Nephron progenitor cell (in vitro differentiated cells): ENCODE data around the gene LTO1.

ENCODE experiments used
- DNase-seq: peaks from one replicate; pipeline ENCODE4 v3.0.0; 2021
- H3K27ac Mint-ChIP-seq: 2 replicates; pipeline ENCODE4 v1.8.0; 2021; ENCODE audit warnings: mild to moderate bottlenecking, moderate library complexity, mixed read lengths
- H3K27me3 Mint-ChIP-seq: 2 replicates; pipeline ENCODE4 v1.8.0; 2021; ENCODE audit warnings: mild to moderate bottlenecking, low read depth, mixed read lengths; ENCODE audit not compliant: poor library complexity
- H3K36me3 Mint-ChIP-seq: 2 replicates; pipeline ENCODE4 v1.8.0; 2021; ENCODE audit warnings: low read depth, mixed read lengths
- H3K4me1 Mint-ChIP-seq: 2 replicates; pipeline ENCODE4 v1.8.0; 2021; ENCODE audit warnings: mixed read lengths
- H3K4me3 Mint-ChIP-seq: 2 replicates; pipeline ENCODE4 v1.8.0; 2021; ENCODE audit warnings: mild to moderate bottlenecking, moderate library complexity, mixed read lengths
- H3K9me3 Mint-ChIP-seq: 2 replicates; pipeline ENCODE4 v1.8.0; 2021; ENCODE audit warnings: mild to moderate bottlenecking, moderate library complexity, mixed read lengths
- TF ChIP-seq, protein P1 (sequence below): fragments of 200-600 bp; sonication (generic); IDR thresholded peaks from 2 replicates; pipeline ENCODE4 v1.5.0; 2021; ENCODE audit warnings: antibody characterized with exemption

Gene LTO1

DNA sequence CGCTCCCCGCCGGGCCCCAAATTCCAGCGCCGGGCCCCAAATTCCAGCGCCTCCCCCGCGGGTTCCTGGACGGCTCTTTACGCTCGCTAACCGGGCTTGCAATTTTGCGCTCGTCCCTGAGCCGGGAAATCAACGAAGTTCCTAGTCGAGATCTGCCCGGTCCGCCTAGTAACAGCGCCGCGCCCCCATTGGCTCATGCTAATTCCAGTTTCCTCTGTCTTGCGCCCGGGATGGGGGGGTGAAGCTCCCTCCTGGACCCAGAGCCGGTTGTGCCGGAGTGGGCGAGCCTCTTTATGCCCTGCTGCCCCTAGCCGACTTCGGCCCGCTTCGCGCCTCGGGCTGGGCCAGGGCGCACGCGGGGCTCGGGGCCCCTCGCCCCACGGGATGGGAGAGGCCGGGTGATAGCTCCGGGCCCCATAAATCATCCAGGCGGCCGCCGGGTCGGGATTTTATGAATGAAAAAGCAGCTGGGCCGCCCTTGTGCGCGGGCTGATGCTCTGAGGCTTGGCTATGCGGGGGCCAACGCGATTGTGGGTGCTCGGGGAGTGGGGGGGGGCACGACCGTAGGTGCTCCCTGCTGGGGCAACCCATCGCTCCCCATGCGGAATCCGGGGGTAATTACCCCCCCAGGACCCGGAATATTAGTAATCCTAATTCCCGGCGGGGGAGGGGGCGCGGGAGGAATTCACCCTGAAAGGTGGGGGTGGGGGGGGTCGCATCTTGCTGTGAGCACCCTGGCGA, 36.0 kb downstream of the LTO1 start:
- peak; percentile 95 for DNase-seq
- Mint-ChIP-seq H3K4me1 (peaks cover 52% of the 10 kb centered on the region), H3K9me3 (no peaks in the 10 kb centered on the region), H3K4me3 (peak overlapping the region; percentile 96), H3K27ac (peak overlapping the region; percentile 74), H3K27me3 (peaks cover 3% of the 10 kb centered on the region), H3K36me3 (no peaks in the 10 kb centered on the region)
- TF ChIP-seq, protein P1, sequence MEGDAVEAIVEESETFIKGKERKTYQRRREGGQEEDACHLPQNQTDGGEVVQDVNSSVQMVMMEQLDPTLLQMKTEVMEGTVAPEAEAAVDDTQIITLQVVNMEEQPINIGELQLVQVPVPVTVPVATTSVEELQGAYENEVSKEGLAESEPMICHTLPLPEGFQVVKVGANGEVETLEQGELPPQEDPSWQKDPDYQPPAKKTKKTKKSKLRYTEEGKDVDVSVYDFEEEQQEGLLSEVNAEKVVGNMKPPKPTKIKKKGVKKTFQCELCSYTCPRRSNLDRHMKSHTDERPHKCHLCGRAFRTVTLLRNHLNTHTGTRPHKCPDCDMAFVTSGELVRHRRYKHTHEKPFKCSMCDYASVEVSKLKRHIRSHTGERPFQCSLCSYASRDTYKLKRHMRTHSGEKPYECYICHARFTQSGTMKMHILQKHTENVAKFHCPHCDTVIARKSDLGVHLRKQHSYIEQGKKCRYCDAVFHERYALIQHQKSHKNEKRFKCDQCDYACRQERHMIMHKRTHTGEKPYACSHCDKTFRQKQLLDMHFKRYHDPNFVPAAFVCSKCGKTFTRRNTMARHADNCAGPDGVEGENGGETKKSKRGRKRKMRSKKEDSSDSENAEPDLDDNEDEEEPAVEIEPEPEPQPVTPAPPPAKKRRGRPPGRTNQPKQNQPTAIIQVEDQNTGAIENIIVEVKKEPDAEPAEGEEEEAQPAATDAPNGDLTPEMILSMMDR: no peak

DNA sequence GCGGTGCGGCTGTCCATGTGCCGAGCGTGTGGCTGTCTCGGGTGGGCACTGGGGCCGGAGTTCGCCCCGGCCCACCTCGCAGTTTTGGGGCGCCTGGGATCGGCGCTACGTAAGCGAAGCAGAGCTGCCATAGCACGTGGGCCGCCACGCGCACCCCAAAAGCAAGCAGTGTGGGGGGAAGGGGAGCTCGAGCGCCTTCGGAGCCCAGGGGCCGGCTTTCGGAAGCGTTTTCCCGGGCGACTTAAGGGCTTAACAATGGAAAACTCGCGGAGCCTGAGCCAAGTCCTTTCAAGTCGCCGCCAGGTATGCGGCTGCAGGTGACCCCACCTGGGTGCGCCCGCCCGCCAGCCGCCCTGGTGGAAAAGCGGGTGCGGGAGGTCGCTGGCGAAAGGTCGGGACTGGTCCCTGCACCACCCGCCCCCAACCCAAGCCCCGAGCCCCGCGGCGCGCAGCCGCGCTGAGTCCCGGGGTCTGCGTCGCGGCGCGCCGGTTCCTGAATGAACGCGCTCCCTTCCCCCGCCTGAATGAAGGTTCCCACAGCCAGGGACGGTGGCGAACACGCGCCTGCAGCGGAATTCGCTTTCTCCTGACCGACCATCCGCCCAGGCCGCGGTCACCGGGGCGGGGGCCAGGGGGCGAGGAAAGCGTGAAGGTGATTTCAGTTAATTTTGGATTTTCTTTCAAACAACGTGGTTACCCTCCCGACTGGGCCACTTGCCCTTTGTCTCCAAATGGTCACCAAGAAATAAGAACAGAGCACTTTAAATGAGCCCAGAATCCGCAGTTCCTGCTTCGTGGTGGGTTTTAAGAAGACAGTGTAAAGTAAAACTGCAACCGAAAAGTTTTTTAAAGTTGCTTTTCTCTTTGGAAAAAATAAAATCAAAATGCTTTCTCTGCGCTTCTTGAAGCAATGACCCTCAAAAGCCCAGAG, 36.9 kb downstream of the LTO1 start:
- peaks cover 3% of the 10 kb centered on the region for H3K27me3 Mint-ChIP-seq
- DNase-seq: peak; percentile 79
- peaks cover 47% of the 10 kb centered on the region for H3K4me1 Mint-ChIP-seq
- H3K36me3 Mint-ChIP-seq: no peaks in the 10 kb centered on the region
- TF ChIP-seq, protein P1: no peak
- no peaks in the 10 kb centered on the region for H3K9me3 Mint-ChIP-seq
- peak overlapping the region; percentile 77 for H3K27ac Mint-ChIP-seq
- peak overlapping the region; percentile 81 for H3K4me3 Mint-ChIP-seq

DNA sequence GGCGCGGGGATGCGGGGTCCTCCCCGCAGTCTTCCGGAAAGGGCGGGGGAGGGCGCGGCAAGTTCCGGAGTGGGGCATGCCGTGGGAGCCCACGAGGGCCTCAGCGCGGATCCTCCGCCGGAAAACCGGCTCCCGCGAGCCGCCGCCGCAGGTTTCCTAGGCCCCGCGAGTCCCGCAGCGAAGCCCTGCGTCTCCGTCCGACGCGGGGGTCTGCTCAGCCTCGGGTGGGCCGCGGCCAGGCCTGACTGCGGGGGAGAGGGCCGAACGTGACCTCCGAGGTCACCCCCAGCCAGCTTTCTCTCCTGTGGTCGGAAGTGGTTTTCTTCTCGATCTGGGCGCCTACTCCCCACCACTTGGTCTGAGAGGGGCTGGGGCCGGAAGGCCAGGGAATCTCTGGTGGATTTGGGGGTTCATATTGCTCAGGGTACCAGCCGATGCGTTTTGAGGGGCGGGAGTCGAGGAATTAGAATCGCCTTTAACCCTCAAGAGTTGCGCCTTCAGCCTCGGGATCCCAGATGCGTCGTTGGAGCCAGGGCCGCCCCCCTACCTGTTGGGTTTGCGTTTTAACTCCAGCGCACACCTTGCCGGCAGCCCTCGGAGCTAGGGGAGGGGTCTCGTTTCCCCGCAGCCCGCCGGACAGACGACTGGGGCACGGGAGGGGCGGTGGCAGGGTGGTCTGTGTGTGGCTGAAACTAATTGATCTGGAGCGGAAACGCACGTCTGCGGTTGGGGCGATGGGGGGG, 37.8 kb downstream of the LTO1 start:
- H3K27ac Mint-ChIP-seq: no peak overlapping the region
- TF ChIP-seq, protein P1: no peak
- peaks cover 7% of the 10 kb centered on the region for H3K27me3 Mint-ChIP-seq
- no peaks in the 10 kb centered on the region for H3K9me3 Mint-ChIP-seq
- H3K4me1 Mint-ChIP-seq: peaks cover 47% of the 10 kb centered on the region
- H3K36me3 Mint-ChIP-seq: no peaks in the 10 kb centered on the region
- H3K4me3 Mint-ChIP-seq: peak overlapping the region; percentile 77
- no peak for DNase-seq

DNA sequence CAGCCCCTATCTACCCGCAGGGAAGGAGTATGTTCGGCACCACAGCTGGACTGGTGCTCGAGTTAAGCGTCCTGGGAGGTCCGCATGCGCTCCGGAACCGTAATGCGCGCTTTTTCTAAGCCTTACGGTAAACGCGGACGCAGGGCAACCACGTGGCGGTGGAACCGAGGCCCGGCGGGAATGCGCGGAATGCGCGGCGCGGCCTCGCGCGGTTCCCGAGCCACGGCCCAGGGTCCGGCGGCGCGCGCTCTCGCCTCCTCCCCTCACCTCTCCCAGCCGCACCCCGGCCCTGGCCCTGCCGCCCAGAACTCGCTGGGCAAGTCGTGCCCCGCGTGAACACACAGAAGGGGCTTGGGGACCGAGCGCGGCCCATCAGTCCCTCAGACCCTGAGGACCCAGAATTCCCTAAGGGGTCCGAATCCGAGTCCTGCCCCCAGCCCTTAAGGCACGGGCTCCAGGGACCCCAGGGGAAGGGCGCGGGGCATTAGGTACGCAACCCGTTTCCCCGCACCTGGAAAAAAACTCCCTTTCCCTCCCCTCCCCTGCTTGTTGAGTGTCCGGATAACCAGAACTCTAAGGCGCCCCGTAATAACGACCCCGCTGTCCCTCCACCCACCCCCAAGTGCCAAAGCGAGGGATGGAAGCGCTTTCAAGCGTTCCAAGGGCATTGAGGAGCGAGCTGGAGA, 38.5 kb downstream of the LTO1 start:
- no peaks in the 10 kb centered on the region for H3K36me3 Mint-ChIP-seq
- no peaks in the 10 kb centered on the region for H3K9me3 Mint-ChIP-seq
- TF ChIP-seq, protein P1: no peak
- no peak overlapping the region for H3K27ac Mint-ChIP-seq
- peak overlapping the region; percentile 72 for H3K4me3 Mint-ChIP-seq
- peak; percentile 85 for DNase-seq
- H3K27me3 Mint-ChIP-seq: peaks cover 7% of the 10 kb centered on the region
- H3K4me1 Mint-ChIP-seq: peaks cover 47% of the 10 kb centered on the region

DNA sequence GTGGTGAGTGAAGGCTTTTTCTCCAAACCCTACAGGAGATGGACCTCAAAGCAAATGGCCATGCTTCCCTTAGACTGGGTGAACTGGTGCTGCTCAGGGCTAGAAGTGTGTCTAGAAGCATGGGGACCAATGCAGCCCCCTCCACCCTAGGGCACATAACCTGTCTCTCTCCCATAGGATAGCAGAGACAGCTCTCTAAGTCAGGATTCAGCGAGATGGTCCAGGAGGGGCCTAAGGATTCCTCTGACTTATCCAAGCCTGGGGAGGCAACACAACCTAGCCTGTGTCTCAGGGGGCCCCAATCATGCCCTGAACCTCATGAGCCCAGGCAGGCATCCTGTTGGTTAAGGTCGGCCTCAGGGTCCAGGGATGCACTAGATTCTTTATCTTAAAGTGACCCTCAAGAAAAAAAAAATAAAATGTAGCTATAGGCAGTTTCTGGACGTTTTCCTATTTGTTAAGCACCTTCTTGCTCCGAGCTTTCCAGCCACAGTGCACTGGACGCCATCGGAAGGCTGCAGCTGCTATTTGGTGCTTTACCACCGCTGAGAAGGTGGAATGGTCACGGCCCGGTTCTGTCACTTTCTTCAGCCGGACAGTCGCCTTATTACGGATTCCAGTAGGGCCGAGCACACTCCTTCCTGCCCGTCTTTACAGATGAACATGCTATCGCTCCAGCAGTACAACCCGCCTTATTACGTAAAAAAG, 39.2 kb downstream of the LTO1 start:
- Mint-ChIP-seq H3K4me1 (peaks cover 47% of the 10 kb centered on the region), H3K4me3 (peak overlapping the region; percentile 71), H3K9me3 (no peaks in the 10 kb centered on the region), H3K27ac (no peak overlapping the region), H3K36me3 (no peaks in the 10 kb centered on the region), H3K27me3 (peaks cover 7% of the 10 kb centered on the region)
- no peak for DNase-seq
- TF ChIP-seq, protein P1: no peak
